GM12891 (cell line): Measurements from ENCODE around the gene RPS6KA4.

Experiments used
- POLR2A ChIP-seq: IDR thresholded peaks from 2 replicates; pipeline ENCODE4 v1.6.1; 2011; ENCODE audit warnings: low read depth, low read length, control low read depth
- POLR2AphosphoS5 ChIP-seq: IDR thresholded peaks from 2 replicates; pipeline ENCODE4 v1.6.1; 2011; ENCODE audit warnings: low read depth, low read length, control low read depth

DNA sequence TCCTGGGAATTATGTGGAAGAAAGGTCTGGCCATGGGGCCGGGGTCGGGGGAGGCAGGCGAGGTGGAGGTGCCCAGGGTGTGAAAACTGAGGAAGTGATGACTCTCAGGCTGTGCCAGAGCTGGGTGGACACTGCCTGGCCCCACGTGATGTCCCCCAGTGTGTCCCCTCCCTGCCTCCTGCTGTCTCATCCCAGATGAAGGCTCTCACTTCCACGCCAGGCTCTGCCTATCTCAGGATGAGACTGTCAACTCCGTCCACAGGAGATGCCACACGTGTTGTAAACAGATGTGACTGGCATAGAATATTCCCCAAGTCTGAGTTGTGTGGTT is 51.4 kb downstream of the RPS6KA4 start:
- TF ChIP-seq POLR2AphosphoS5 (no peak), POLR2A (no peak)
